GM23338 (cell line): ENCODE data around the gene TSPAN4. TPM values are rescaled to one million over a fixed set of nuclear protein-coding genes. Genes with fewer than 3 reads are reported as not detected.

Experiments used
- ATAC-seq: fragments of 200-7000 bp; cut with Tn5 transposase; 3 replicates; pipeline ENCODE4 v1.9.1; 2020
- DNase-seq: peaks from one replicate; pipeline ENCODE4 v3.0.0-alpha.2; 2015; ENCODE audit warnings: low spot score
- H2AFZ ChIP-seq: fragments of 200-600 bp; sonication (generic); 2 replicates; pipeline ENCODE4 v1.8.0; 2016; ENCODE audit warnings: antibody characterized with exemption, mild to moderate bottlenecking, moderate library complexity
- H3F3A ChIP-seq: fragments of 200-600 bp; sonication (generic); replicated peaks from 2 replicates; pipeline ENCODE4 v1.8.0; 2017; ENCODE audit warnings: antibody characterized with exemption, mixed run types, low read depth
- H3K27ac ChIP-seq: fragments of 200-600 bp; sonication (generic); 2 replicates; pipeline ENCODE4 v1.6.1; 2016; ENCODE audit warnings: low read depth
- H3K27me3 ChIP-seq: fragments of 200-600 bp; sonication (generic); 2 replicates; pipeline ENCODE4 v1.8.0; 2016; ENCODE audit warnings: mild to moderate bottlenecking, mixed run types, moderate library complexity; ENCODE audit not compliant: insufficient read depth
- H3K36me3 ChIP-seq: fragments of 200-600 bp; sonication (generic); 2 replicates; pipeline ENCODE4 v1.8.0; 2016; ENCODE audit warnings: mild to moderate bottlenecking; ENCODE audit not compliant: insufficient read depth
- H3K4me1 ChIP-seq: fragments of 200-600 bp; sonication (generic); 2 replicates; pipeline ENCODE4 v1.8.0; 2016; ENCODE audit warnings: mild to moderate bottlenecking, moderate library complexity; ENCODE audit not compliant: insufficient read depth
- H3K4me2 ChIP-seq: fragments of 200-600 bp; sonication (generic); 2 replicates; pipeline ENCODE4 v1.7.1; 2017; ENCODE audit warnings: mixed run types
- H3K4me3 ChIP-seq: fragments of 200-600 bp; sonication (generic); 2 replicates; pipeline ENCODE4 v1.6.1; 2016; ENCODE audit warnings: mixed run types
- H3K79me2 ChIP-seq: fragments of 200-600 bp; sonication (generic); replicated peaks from 2 replicates; pipeline ENCODE4 v1.8.0; 2017; ENCODE audit warnings: mild to moderate bottlenecking; ENCODE audit not compliant: insufficient read depth
- H3K9me2 ChIP-seq: fragments of 200-600 bp; sonication (generic); 2 replicates; pipeline ENCODE4 v1.8.0; 2017; ENCODE audit not compliant: insufficient read depth
- H4K20me1 ChIP-seq: fragments of 200-600 bp; sonication (generic); replicated peaks from 2 replicates; pipeline ENCODE4 v1.8.0; 2017; ENCODE audit warnings: mild to moderate bottlenecking; ENCODE audit not compliant: insufficient read depth
- H3K27ac Mint-ChIP-seq: 2 replicates; pipeline ENCODE4 v1.8.0; 2020; ENCODE audit warnings: inconsistent platforms, mild to moderate bottlenecking, moderate library complexity, mixed read lengths
- H3K27me3 Mint-ChIP-seq: 3 replicates; pipeline ENCODE4 v1.8.0; 2022; ENCODE audit warnings: low read depth, mild to moderate bottlenecking, moderate library complexity, mixed read lengths, inconsistent platforms; ENCODE audit not compliant: insufficient read depth, poor library complexity
- H3K36me3 Mint-ChIP-seq: 3 replicates; pipeline ENCODE4 v1.8.0; 2021; ENCODE audit warnings: low read depth, mild to moderate bottlenecking, inconsistent platforms, moderate library complexity, mixed read lengths
- H3K4me1 Mint-ChIP-seq: 3 replicates; pipeline ENCODE4 v1.8.0; 2020; ENCODE audit warnings: mild to moderate bottlenecking, inconsistent platforms, mixed read lengths
- H3K4me3 Mint-ChIP-seq: 3 replicates; pipeline ENCODE4 v1.8.0; 2021; ENCODE audit warnings: moderate library complexity, mild to moderate bottlenecking, inconsistent platforms, mixed read lengths
- H3K9me3 Mint-ChIP-seq: 3 replicates; pipeline ENCODE4 v1.8.0; 2020; ENCODE audit warnings: moderate library complexity, mild to moderate bottlenecking, inconsistent platforms, mixed read lengths
- CREB1 ChIP-seq: fragments of 250-450 bp; sonication (Bioruptor Pico); IDR thresholded peaks from 2 replicates; pipeline ENCODE4 v1.5.0; 2020; ENCODE audit warnings: low read depth, mild to moderate bottlenecking, moderate library complexity
- CTCF ChIP-seq, 2 experiments: fragments of 200-600 bp in 1 of 2; sonication (generic) in 1 of 2; conservative IDR thresholded peaks; 2 replicates each; pipeline versions ENCODE4 v1.5.1 to v1.6.1; 2016 to 2017; ENCODE audit warnings: antibody characterized with exemption in 2 of 2, low read depth in 2 of 2, mild to moderate bottlenecking in 2 of 2, moderate library complexity in 1 of 2
- ETS1 ChIP-seq: IDR thresholded peaks from 2 replicates; pipeline ENCODE4 v1.6.1; 2016; ENCODE audit warnings: antibody characterized with exemption
- EZH2 ChIP-seq: fragments of 200-600 bp; sonication (generic); IDR thresholded peaks from one replicate; pipeline ENCODE4 v1.8.0; 2017; ENCODE audit warnings: antibody characterized with exemption, mild to moderate bottlenecking, low read depth; ENCODE audit not compliant: unreplicated experiment
- EZH2phosphoT487 ChIP-seq: fragments of 200-600 bp; sonication (generic); IDR thresholded peaks from one replicate; pipeline ENCODE4 v1.8.1; 2018; ENCODE audit warnings: antibody characterized with exemption; ENCODE audit not compliant: unreplicated experiment
- JUNB ChIP-seq: IDR thresholded peaks from one replicate; pipeline ENCODE4 v1.6.1; 2016; ENCODE audit warnings: antibody characterized with exemption; ENCODE audit not compliant: unreplicated experiment
- NANOG ChIP-seq: IDR thresholded peaks from 2 replicates; pipeline ENCODE4 v1.6.1; 2016; ENCODE audit warnings: antibody characterized with exemption, borderline replicate concordance
- POLR2AphosphoS5 ChIP-seq: IDR thresholded peaks from 2 replicates; pipeline ENCODE4 v1.6.1; 2016; ENCODE audit warnings: antibody characterized with exemption, low read depth
- STAT1 ChIP-seq: IDR thresholded peaks from one replicate; pipeline ENCODE4 v1.6.1; 2016; ENCODE audit warnings: antibody characterized with exemption; ENCODE audit not compliant: unreplicated experiment
- ZNF114 ChIP-seq: fragments of 250-450 bp; sonication (Bioruptor Pico); IDR thresholded peaks from 2 replicates; pipeline ENCODE4 v1.5.0; 2020; ENCODE audit warnings: mild to moderate bottlenecking, moderate library complexity
- ZNF331 ChIP-seq: fragments of 250-450 bp; sonication (Bioruptor Pico); IDR thresholded peaks from 2 replicates; pipeline ENCODE4 v1.5.0; 2020; ENCODE audit warnings: low read depth, mild to moderate bottlenecking, moderate library complexity
- polyA plus RNA-seq: library from polyadenylated mRNA; unstranded; fragments of >200 nt; fragmentation: Nextera tagmentation; extraction: Ambion mirVana; gene quantifications from 2 replicates; pipeline ENCODE4 v1.2.1, GENCODE V29; 2016
- total RNA-seq: library from RNA; depleted of rRNA; stranded (reverse); fragments of >200 nt; shearing (Covaris generic); gene quantifications from 2 replicates; pipeline ENCODE4 v1.2.3, GENCODE V29; 2014
- TF ChIP-seq, protein P1 (sequence below): IDR thresholded peaks from one replicate; pipeline ENCODE4 v1.6.1; 2018; ENCODE audit warnings: antibody characterized with exemption; ENCODE audit not compliant: unreplicated experiment
- TF ChIP-seq, protein P2 (sequence below): fragments of 250-450 bp; sonication (Bioruptor Pico); IDR thresholded peaks from 2 replicates; pipeline ENCODE4 v1.5.0; 2020; ENCODE audit warnings: mild to moderate bottlenecking, moderate library complexity

The TSPAN4 gene
- total and polyA plus RNA-seq, 2 experiments from 2014 or later, result 76.8 to 150 TPM

DNA sequence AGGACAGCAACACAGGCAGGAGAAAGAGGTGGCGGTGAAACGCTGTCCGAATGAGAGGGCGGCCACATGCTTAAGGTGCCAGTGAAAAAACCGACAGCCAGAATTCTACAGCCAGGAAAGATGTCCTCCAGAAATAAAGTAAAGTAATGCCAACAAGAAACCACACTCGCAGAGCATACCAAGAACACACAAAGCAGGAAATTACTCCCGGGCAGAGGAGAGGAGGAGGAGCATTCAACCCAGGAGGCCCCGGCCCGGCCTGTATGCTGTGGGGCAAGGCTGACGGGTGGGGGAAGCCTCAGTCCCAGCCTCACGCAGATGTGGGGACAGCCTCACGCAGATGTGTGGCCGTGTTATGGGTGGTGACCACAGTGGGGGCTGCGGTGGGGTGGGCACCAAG lies 39.9 kb downstream of the TSPAN4 start:
- Mint-ChIP-seq H3K4me1 (peaks cover 2% of the 10 kb centered on the region; the same call in 2 of the 3 replicates), H3K27me3 (peaks cover 22% of the 10 kb centered on the region), H3K36me3 (peaks cover 44% of the 10 kb centered on the region), H3K9me3 (peaks cover 3% of the 10 kb centered on the region; the same call in 2 of the 3 replicates), H3K27ac (no peak overlapping the region), H3K4me3 (no peak overlapping the region; the same call in 2 of the 3 replicates)
- Histone ChIP-seq H3K36me3 (peaks cover 4% of the 10 kb centered on the region; the same call in 1 of the 2 replicates), H4K20me1 (peaks cover 9% of the 10 kb centered on the region), H2AFZ (no peak overlapping the region), H3K27me3 (no peaks in the 10 kb centered on the region), H3K4me3 (no peak overlapping the region), H3F3A (0 out of 2 replicates have a peak, but pooled peaks cover 5% of the 10 kb centered on the region), H3K9me2 (no peaks in the 10 kb centered on the region), H3K79me2 (no peaks in the 10 kb centered on the region), H3K27ac (no peak overlapping the region), H3K4me1 (no peaks in the 10 kb centered on the region), H3K4me2 (no peak overlapping the region)
- TF ChIP-seq ZNF114 (CRISPR knock-in tag) (no peak), EZH2phosphoT487 (no peak), JUNB (no peak), ZNF331 (no peak), ETS1 (no peak), NANOG (no peak), POLR2AphosphoS5 (no peak), CTCF (conservative IDR thresholded peaks at IDR 0.05; ENCODE audit: low read depth in 2 of 2) (no peak), STAT1 (no peak), CREB1 (no peak), EZH2 (no peak)
- TF ChIP-seq, protein P1, sequence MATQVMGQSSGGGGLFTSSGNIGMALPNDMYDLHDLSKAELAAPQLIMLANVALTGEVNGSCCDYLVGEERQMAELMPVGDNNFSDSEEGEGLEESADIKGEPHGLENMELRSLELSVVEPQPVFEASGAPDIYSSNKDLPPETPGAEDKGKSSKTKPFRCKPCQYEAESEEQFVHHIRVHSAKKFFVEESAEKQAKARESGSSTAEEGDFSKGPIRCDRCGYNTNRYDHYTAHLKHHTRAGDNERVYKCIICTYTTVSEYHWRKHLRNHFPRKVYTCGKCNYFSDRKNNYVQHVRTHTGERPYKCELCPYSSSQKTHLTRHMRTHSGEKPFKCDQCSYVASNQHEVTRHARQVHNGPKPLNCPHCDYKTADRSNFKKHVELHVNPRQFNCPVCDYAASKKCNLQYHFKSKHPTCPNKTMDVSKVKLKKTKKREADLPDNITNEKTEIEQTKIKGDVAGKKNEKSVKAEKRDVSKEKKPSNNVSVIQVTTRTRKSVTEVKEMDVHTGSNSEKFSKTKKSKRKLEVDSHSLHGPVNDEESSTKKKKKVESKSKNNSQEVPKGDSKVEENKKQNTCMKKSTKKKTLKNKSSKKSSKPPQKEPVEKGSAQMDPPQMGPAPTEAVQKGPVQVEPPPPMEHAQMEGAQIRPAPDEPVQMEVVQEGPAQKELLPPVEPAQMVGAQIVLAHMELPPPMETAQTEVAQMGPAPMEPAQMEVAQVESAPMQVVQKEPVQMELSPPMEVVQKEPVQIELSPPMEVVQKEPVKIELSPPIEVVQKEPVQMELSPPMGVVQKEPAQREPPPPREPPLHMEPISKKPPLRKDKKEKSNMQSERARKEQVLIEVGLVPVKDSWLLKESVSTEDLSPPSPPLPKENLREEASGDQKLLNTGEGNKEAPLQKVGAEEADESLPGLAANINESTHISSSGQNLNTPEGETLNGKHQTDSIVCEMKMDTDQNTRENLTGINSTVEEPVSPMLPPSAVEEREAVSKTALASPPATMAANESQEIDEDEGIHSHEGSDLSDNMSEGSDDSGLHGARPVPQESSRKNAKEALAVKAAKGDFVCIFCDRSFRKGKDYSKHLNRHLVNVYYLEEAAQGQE, result no peak
- TF ChIP-seq, protein P2, sequence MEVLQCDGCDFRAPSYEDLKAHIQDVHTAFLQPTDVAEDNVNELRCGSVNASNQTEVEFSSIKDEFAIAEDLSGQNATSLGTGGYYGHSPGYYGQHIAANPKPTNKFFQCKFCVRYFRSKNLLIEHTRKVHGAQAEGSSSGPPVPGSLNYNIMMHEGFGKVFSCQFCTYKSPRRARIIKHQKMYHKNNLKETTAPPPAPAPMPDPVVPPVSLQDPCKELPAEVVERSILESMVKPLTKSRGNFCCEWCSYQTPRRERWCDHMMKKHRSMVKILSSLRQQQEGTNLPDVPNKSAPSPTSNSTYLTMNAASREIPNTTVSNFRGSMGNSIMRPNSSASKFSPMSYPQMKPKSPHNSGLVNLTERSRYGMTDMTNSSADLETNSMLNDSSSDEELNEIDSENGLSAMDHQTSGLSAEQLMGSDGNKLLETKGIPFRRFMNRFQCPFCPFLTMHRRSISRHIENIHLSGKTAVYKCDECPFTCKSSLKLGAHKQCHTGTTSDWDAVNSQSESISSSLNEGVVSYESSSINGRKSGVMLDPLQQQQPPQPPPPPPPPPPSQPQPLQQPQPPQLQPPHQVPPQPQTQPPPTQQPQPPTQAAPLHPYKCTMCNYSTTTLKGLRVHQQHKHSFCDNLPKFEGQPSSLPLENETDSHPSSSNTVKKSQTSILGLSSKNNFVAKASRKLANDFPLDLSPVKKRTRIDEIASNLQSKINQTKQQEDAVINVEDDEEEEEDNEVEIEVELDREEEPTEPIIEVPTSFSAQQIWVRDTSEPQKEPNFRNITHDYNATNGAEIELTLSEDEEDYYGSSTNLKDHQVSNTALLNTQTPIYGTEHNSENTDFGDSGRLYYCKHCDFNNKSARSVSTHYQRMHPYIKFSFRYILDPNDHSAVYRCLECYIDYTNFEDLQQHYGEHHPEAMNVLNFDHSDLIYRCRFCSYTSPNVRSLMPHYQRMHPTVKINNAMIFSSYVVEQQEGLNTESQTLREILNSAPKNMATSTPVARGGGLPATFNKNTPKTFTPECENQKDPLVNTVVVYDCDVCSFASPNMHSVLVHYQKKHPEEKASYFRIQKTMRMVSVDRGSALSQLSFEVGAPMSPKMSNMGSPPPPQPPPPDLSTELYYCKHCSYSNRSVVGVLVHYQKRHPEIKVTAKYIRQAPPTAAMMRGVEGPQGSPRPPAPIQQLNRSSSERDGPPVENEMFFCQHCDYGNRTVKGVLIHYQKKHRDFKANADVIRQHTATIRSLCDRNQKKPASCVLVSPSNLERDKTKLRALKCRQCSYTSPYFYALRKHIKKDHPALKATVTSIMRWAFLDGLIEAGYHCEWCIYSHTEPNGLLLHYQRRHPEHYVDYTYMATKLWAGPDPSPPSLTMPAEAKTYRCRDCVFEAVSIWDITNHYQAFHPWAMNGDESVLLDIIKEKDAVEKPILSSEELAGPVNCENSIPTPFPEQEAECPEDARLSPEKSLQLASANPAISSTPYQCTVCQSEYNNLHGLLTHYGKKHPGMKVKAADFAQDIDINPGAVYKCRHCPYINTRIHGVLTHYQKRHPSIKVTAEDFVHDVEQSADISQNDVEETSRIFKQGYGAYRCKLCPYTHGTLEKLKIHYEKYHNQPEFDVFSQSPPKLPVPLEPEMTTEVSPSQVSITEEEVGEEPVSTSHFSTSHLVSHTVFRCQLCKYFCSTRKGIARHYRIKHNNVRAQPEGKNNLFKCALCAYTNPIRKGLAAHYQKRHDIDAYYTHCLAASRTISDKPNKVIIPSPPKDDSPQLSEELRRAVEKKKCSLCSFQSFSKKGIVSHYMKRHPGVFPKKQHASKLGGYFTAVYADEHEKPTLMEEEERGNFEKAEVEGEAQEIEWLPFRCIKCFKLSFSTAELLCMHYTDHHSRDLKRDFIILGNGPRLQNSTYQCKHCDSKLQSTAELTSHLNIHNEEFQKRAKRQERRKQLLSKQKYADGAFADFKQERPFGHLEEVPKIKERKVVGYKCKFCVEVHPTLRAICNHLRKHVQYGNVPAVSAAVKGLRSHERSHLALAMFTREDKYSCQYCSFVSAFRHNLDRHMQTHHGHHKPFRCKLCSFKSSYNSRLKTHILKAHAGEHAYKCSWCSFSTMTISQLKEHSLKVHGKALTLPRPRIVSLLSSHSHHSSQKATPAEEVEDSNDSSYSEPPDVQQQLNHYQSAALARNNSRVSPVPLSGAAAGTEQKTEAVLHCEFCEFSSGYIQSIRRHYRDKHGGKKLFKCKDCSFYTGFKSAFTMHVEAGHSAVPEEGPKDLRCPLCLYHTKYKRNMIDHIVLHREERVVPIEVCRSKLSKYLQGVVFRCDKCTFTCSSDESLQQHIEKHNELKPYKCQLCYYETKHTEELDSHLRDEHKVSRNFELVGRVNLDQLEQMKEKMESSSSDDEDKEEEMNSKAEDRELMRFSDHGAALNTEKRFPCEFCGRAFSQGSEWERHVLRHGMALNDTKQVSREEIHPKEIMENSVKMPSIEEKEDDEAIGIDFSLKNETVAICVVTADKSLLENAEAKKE (CRISPR knock-in tag), result no peak
- DNase-seq (no peak), ATAC-seq (no peak)
